EL (cell line): Measurements from ENCODE around the gene STK24.
"Not testable (repeated sequence)": the region's sequence is repeated elsewhere in the genome, so short reads cannot be mapped to it uniquely, and the experiment has no call there.

Experiments
- DNase-seq: peaks from one replicate; pipeline ENCODE4 v3.0.0-alpha.2; 2016

STK24 gene

GRCh38 chr13:98428256-98428966, 148.5 kb downstream of the STK24 start:
- DNase-seq = no peak

- no peak for DNase-seq
Measured at GRCh38 chr13:98427331-98427995, 149.4 kb downstream of the STK24 start.

- DNase-seq = no peak
Measured at GRCh38 chr13:98423417-98423816, 153.5 kb downstream of the STK24 start.

GRCh38 chr13:98422046-98422445, 154.9 kb downstream of the STK24 start:
- no peak for DNase-seq

- no peak for DNase-seq
Measured at GRCh38 chr13:98420554-98421175, 156.2 kb downstream of the STK24 start.

GRCh38 chr13:98419786-98420553, 156.9 kb downstream of the STK24 start:
- DNase-seq = no peak

- DNase-seq = no peak
Measured at GRCh38 chr13:98416408-98416807, 160.5 kb downstream of the STK24 start.

GRCh38 chr13:98415326-98416070, 161.4 kb downstream of the STK24 start:
- no peak for DNase-seq

- DNase-seq = no peak
Measured at GRCh38 chr13:98413796-98414195, 163.1 kb downstream of the STK24 start.

GRCh38 chr13:98413278-98413677, 163.6 kb downstream of the STK24 start:
- DNase-seq = not testable (repeated sequence)

- DNase-seq = no peak
Measured at GRCh38 chr13:98411617-98412265, 165.2 kb downstream of the STK24 start.

GRCh38 chr13:98411013-98411412, 165.9 kb downstream of the STK24 start:
- DNase-seq = no peak

- no peak for DNase-seq
Measured at GRCh38 chr13:98410612-98411011, 166.3 kb downstream of the STK24 start.

GRCh38 chr13:98409281-98409680, 167.6 kb downstream of the STK24 start:
- DNase-seq = no peak

GRCh38 chr13:98407575-98407974, 169.3 kb downstream of the STK24 start:
- no peak for DNase-seq

- DNase-seq = no peak
Measured at GRCh38 chr13:98406971-98407370, 169.9 kb downstream of the STK24 start.

GRCh38 chr13:98406427-98406826, 170.5 kb downstream of the STK24 start:
- no peak for DNase-seq

- no peak for DNase-seq
Measured at GRCh38 chr13:98405690-98406344, 171.1 kb downstream of the STK24 start.

GRCh38 chr13:98405107-98405571, 171.8 kb downstream of the STK24 start:
- DNase-seq = no peak

- no peak for DNase-seq
Measured at GRCh38 chr13:98403076-98403475, 173.8 kb downstream of the STK24 start.

GRCh38 chr13:98401934-98402333, 175.0 kb downstream of the STK24 start:
- no peak for DNase-seq
